ENCODE results near the gene RAB35. TPM values are rescaled to one million over a fixed set of nuclear protein-coding genes. Genes with fewer than 3 reads are reported as not detected.
"Not testable (repeated sequence)": the region's sequence is repeated elsewhere in the genome, so short reads cannot be mapped to it uniquely, and the experiment has no call there.

The RAB35 gene

DNA sequence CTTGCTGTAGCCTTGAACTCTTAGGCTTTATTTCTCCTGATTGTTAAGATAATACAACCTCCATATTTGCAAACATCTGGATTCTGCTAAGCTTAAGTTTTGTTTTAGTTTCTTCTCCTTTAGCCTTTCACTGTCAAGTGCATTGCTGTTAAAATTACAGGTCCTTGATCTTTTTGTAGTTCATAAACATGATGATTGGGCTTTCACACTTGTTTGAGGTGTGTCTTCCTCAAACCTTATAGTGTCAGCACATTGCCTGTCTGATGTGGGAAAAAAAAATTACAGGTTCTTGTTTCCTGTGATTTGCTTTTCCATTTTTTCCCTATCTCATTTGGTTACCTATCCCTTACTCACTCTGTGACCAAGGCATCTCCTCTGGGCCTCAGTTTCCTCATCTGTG, 68.3 kb downstream of the RAB35 start:
- no peak overlapping the region for H2AK5ac ChIP-seq (ENCODE audit: low read length)
- no peak overlapping the region for H4K5ac ChIP-seq (ENCODE audit: low read length)
- H3K27me3 ChIP-seq (ENCODE audit: insufficient read depth, low read length, poor library complexity) = no peaks in the 10 kb centered on the region
- no peak overlapping the region for H3K18ac ChIP-seq (ENCODE audit: low read length)
- no peak overlapping the region for H2BK15ac ChIP-seq (replicated peaks; ENCODE audit: low read depth)
- H3K56ac ChIP-seq (ENCODE audit: low read length) = no peak overlapping the region
- H3K4me1 ChIP-seq (ENCODE audit: control insufficient read depth, low read depth, low read length) = no peaks in the 10 kb centered on the region
- H3K4me2 ChIP-seq (ENCODE audit: low read length) = no peak overlapping the region
- no peak for DNase-seq
- H4K8ac ChIP-seq (ENCODE audit: low read depth, low read length) = no peak overlapping the region
- no peak overlapping the region for H2BK120ac ChIP-seq (ENCODE audit: low read depth, low read length)
- no peak overlapping the region for H3K23ac ChIP-seq (ENCODE audit: low read length)
- H3K27ac ChIP-seq (ENCODE audit: low read depth, low read length) = no peak overlapping the region
- no peaks in the 10 kb centered on the region for H3K36me3 ChIP-seq (ENCODE audit: control insufficient read depth, insufficient read depth, low read length)
- no peaks in the 10 kb centered on the region for H3K79me1 ChIP-seq (ENCODE audit: low read length)
- H3K4ac ChIP-seq (ENCODE audit: low read depth, low read length) = no peak overlapping the region
- no peaks in the 10 kb centered on the region for H3K79me2 ChIP-seq (ENCODE audit: control insufficient read depth, insufficient read depth, low read length)
- H3K4me3 ChIP-seq (ENCODE audit: low read length) = no peak overlapping the region
- no peak overlapping the region for H2BK5ac ChIP-seq (ENCODE audit: low read length)
- no peak overlapping the region for H3K9ac ChIP-seq (ENCODE audit: low read length)

- no peak overlapping the region for H4K8ac ChIP-seq (ENCODE audit: low read depth, low read length)
- no peak overlapping the region for H3K18ac ChIP-seq (ENCODE audit: low read length)
- no peak overlapping the region for H3K23ac ChIP-seq (ENCODE audit: low read length)
- no peak overlapping the region for H3K4ac ChIP-seq (ENCODE audit: low read depth, low read length)
- no peaks in the 10 kb centered on the region for H3K36me3 ChIP-seq (ENCODE audit: control insufficient read depth, insufficient read depth, low read length)
- no peak overlapping the region for H2BK5ac ChIP-seq (ENCODE audit: low read length)
- DNase-seq = no peak
- no peaks in the 10 kb centered on the region for H3K27me3 ChIP-seq (ENCODE audit: insufficient read depth, low read length, poor library complexity)
- no peak overlapping the region for H4K5ac ChIP-seq (ENCODE audit: low read length)
- no peak overlapping the region for H3K9ac ChIP-seq (ENCODE audit: low read length)
- no peaks in the 10 kb centered on the region for H3K79me1 ChIP-seq (ENCODE audit: low read length)
- no peak overlapping the region for H2BK15ac ChIP-seq (replicated peaks; ENCODE audit: low read depth)
- H2BK120ac ChIP-seq (ENCODE audit: low read depth, low read length) = no peak overlapping the region
- WGBS (ENCODE audit: extremely low coverage, insufficient coverage, low lambda C conversion rate) = no CpG with 5 or more reads among the region's 1 CpG
- no peak overlapping the region for H3K4me2 ChIP-seq (ENCODE audit: low read length)
- H3K79me2 ChIP-seq (ENCODE audit: control insufficient read depth, insufficient read depth, low read length) = no peaks in the 10 kb centered on the region
- H3K4me3 ChIP-seq (ENCODE audit: low read length) = no peak overlapping the region
- no peak overlapping the region for H3K27ac ChIP-seq (ENCODE audit: low read depth, low read length)
- no peak overlapping the region for H2AK5ac ChIP-seq (ENCODE audit: low read length)
- no peak overlapping the region for H3K56ac ChIP-seq (ENCODE audit: low read length)
- H3K4me1 ChIP-seq (ENCODE audit: control insufficient read depth, low read depth, low read length) = no peaks in the 10 kb centered on the region
These were observed 69.5 kb downstream of the RAB35 start for GRCh38 chr12:120047072-120047471.

DNA sequence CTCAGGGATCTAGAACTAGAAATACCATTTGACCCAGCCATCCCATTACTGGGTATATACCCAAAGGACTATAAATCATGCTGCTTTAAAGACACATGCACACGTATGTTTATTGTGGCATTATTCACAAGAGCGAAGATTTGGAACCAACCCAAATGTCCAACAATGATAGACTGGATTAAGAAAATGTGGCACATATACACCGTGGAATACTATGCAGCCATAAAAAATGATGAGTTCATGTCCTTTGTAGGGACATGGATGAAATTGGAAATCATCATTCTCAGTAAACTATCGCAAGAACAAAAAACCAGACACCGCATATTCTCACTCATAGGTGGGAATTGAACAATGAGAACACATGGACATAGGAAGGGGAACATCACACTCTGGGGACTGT, 71.2 kb downstream of the RAB35 start:
- H4K8ac ChIP-seq (ENCODE audit: low read depth, low read length); H3K36me3 ChIP-seq (ENCODE audit: control insufficient read depth, insufficient read depth, low read length); H2BK15ac ChIP-seq (replicated peaks; ENCODE audit: low read depth); H3K18ac ChIP-seq (ENCODE audit: low read length); H3K23ac ChIP-seq (ENCODE audit: low read length); H3K4ac ChIP-seq (ENCODE audit: low read depth, low read length); H3K27ac ChIP-seq (ENCODE audit: low read depth, low read length); DNase-seq; H3K4me3 ChIP-seq (ENCODE audit: low read length); H2AK5ac ChIP-seq (ENCODE audit: low read length); H3K4me1 ChIP-seq (ENCODE audit: control insufficient read depth, low read depth, low read length); H3K4me2 ChIP-seq (ENCODE audit: low read length); H3K56ac ChIP-seq (ENCODE audit: low read length); H3K79me2 ChIP-seq (ENCODE audit: control insufficient read depth, insufficient read depth, low read length); H3K9ac ChIP-seq (ENCODE audit: low read length); H3K27me3 ChIP-seq (ENCODE audit: insufficient read depth, low read length, poor library complexity); H2BK5ac ChIP-seq (ENCODE audit: low read length); H4K5ac ChIP-seq (ENCODE audit: low read length); H3K79me1 ChIP-seq (ENCODE audit: low read length); H2BK120ac ChIP-seq (ENCODE audit: low read depth, low read length): not testable (repeated sequence)
- WGBS (ENCODE audit: extremely low coverage, insufficient coverage, low lambda C conversion rate) = no CpG with 5 or more reads among the region's 5 CpGs

Small RNAs within 50 kb of the gene (small RNA-seq; reads per million reads assigned to genes)
- not detected for gene AC004812.1 (ENCODE audit: insufficient read depth)
- not detected for gene MIR4498 (ENCODE audit: insufficient read depth)
